Iris pigment epithelial cell (primary cell): ENCODE measurements around the gene ZCCHC18.
"Not testable (repeated sequence)": the region's sequence is repeated elsewhere in the genome, so short reads cannot be mapped to it uniquely, and the experiment has no call there.

ENCODE experiments used
- DNase-seq: peaks from one replicate; pipeline ENCODE4 v3.0.0-alpha.2; 2011; ENCODE audit warnings: low read depth

ZCCHC18 gene

DNA sequence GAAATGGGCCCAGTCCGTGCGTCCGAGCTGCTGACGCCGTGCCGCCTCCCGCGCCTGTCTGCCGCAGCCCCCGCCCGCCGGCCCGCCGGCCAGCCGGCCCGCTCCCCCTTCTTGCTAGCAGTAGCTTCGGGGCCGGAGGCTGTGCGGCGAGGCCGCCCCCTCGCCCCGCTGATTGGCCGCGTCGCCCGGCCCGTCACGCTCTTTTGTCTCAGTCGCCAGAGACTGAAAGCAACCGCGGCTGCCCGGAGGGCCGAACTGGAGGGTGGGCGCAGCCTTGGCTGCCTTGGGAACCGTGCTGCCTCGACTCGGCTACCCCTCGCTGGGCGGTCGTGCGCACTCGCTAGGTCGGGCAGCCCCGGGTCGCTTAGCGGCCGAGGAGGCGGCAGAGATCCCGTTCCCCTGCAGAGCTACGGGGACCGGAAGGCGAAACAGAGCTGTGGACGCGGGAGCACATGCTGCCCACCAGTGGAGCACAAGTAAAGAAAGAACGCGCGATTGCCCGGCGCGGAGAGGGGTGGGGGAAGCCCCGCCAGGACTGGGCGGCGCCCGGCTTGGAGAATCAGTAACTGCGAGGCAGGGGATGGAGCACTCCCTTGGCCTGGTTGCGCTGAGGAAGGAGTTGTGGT, at the start of gene ZCCHC18:
Gene ZCCHC18, plus strand, starts transcription at position 198 of the 626 bp plus-strand sequence. CDS start 1,589 bp downstream, outside the sequence.
- DNase-seq = peak; percentile 50

DNA sequence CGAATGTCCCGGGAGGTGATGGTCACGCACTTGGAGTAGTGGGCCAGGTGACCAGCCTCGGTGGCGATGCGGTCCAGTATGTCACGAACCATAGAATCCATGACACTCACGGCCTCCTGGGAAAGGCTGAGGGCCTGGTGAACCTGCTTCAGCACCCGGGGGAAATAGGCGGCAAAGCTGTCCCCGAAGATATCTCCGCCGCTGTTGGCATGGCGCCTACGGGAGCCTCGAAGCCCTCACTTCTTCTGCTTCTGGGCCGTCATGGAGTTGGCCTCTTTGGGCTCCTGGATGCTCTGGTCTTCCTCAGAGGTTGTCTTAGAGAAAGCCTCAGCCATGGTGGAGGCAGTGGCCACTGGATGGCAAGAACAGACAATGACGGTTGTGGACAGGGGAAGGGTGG, 49.7 kb upstream of the ZCCHC18 start:
- not testable (repeated sequence) for DNase-seq

DNA sequence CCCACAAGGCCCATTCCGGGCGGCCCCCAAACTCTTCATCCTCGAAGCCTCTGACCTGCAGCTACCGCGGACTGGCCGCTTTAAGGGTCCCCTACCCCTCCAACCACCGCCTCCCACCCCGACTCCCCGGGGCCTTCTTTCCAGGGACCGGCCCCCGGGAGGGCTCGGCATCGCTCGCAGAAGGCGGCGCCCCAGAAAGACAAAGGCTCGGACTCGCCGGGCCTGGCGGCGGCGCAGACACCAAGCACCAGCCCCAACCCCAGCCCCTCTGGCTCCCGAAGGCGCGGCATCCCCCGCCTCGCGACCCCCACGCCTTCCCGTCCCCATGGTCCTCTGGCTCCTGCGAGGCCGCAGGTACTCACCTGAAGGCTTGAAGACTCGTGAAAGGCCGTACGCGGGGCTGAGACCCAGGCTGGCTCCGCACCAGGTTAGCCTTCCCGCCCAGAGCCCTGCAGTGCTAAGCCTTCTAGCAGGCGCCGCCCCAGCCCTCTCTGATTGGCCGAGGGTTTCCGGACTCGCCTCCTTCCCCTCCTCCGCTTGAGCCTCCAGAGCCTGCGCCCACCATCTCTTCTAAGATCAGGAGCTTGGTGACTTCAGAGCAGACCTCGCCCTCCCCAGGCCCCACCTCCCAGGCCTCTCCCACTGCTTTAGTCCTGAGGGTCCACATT, 36.4 kb upstream of the ZCCHC18 start, which contains the start of gene TMSB15C:
Gene TMSB15C, minus strand, starts transcription at position 459 of the 668 bp plus-strand sequence.
- DNase-seq = not testable (repeated sequence)

DNA sequence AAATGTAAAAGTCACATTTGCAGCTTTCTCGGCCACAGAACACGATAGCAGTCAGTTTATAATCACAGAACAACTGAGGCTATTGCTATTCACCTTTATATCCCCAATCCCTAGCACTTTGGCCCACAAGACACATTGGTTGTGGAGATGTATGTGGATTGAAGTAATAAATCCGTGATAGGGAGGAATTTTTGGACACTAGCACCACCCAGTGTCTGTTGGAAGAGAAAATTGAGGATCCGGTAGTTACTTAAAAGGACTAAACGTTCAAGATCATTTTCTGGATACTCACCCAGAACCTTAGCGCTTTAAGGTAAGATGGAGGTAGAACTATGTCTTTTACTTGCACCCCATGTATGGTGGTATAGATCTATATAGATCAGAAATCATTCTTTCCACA, 34.5 kb upstream of the ZCCHC18 start:
- DNase-seq = not testable (repeated sequence)

DNA sequence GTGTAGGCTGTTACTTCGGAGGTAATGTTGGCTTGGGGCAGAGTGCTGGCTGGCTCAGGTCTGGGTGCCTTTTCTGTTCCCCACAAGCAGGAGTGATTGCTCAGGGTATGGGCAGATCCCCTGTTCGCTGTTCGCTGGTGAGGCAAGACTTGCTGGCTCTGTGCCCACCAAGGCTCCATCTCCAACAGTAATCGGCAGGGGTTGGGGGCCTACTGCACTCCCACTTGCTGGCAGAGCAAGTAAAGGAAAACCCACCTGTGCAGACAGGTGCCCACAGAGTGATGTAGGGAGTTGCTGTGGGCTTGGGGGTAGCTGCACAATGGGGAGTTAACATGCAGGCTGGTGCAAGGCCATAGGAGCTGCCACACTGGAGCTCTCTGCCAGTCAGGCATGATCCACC, 28.3 kb upstream of the ZCCHC18 start:
- no peak for DNase-seq

DNA sequence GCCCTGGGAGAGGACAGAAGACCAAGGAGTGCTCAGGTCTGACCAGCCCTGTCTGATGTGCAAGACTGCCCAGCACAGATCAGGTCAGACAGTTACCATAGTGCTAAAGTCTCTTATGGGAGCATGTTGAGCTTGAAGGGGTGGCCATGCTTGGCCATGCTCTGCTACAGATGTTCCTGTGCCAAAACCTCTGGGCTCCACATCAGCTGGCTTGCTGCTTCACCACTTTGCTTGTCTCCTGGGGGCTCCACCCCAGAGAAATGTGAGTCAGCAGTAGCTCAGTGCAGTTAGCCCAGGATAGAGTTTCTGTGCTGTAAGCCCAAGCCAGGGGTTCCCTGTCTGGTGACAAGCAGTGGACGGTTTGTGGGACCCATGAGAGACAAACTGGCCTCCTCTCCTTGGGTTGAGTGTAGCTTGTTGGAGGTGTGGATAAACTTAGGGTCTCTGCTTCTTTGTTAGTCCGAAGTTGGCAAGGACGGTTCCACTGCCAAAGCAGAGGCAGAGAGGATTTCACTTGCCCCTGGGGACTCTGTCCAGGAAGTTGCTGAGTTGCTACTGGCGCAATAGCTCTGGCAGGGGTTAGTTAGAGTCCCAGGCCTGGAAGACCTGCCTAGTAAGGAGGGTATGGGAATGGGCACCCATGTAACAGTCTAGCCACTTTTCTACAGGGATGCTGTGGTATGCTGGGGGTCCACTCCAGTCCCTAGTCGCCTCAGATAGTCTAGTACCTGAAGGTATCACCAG, 27.6 kb upstream of the ZCCHC18 start:
- no peak for DNase-seq

DNA sequence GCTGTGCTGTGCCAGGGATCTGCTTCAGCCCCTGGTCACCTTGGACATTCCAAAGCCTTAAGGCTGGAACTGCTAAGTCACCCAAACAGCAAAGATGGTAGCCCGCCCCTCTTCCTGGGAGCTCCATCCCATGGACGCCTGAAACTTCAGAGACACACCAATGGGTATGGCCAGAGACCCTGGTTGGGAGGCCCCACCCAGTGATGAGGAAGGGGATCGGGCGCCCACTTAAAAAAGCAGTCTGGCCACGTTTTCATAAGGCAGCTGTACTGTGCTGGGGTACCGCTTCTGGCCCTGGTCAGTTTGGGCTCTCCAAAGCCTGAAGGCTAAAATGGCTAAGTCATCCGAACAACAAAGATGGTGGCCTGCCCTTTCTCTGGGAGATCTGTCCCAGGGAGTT, 26.8 kb upstream of the ZCCHC18 start:
- no peak for DNase-seq

DNA sequence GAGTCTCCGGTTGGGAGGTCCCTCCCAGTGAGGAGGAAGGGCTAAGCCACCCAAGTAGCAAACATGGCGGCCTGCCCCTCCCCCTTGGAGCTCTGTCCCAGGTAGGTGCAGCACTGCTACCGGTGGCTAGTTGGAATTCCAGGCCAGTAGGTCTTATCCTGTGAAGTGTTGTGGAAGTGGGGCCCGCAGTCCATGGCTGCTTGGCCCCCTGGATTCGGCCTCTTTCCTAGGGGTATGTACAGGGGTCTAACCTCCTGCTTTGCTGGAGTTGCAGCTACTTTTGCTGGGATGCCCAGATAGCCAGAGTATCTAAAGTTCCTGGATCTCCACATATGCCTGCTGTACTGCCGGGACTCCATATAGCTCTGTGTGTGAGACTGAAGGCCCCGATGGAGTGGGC, 26.4 kb upstream of the ZCCHC18 start:
- DNase-seq = no peak

DNA sequence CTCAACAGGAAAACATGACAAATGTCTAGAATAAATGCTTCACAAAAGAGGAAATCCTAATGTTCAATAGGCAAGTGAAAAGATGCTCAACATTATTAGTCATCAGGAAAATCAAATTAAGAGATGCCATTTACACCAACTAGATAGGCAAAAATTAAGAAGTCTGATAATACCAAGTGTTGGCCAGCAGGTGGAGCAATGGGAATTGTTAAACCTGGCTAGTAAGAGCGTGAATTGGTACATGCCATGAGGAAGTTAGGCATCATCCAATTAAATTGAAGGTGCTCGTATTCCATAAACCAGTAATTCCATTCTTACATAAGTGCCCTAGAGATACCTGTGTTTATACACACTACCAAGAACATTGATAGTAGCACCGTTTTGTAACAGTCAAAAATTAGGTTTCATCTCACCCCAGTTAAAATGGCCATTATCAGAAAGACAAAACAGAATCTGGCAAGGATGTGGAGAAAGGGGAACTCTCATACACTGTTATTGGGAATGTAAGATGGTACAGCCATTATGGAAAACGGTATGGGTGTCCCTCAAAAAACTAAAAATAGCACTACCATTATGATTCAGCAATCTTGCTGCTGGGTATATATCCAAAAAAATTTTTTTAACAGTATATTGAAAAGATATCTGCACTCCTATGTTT, 14.0 kb upstream of the ZCCHC18 start:
- peak; percentile 81 for DNase-seq

DNA sequence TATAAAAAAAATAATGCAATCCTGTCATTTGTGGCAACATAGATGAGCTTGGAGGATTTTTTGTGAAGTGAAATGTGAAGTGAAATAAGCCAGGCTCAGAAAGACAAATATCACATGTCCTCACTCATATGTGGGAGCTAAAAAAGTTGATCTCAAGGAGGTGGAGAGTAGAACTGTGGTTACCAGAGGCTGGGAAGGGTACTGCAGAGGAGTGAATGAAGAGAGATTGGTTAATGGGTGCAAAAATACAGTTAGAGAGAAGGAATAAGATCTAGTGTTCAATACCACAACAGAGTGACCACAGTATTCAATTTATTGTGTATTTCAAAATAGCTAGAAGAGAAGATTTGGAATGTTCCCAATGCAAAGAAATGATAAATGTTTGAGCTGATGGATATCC, 13.4 kb upstream of the ZCCHC18 start:
- DNase-seq = no peak

DNA sequence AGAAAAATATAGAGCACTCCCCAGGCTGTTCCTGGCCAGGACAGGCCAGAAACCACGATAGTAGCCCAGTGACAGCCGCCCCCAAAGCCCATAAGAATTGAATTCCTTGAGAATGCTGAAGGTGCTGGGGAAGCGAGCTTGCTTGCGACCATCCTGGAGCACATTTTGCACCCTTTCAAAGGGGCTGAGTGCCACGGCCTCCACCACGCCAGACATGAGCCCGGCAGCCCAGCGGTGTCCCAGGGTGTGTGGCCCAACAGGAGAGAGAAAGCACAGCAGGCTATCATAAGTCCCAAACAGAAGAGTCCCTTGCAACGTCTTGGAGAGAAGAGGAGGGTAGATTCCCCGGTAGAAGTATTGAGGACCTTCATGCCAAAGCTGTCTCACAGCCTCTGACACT, 7.6 kb upstream of the ZCCHC18 start:
- no peak for DNase-seq

DNA sequence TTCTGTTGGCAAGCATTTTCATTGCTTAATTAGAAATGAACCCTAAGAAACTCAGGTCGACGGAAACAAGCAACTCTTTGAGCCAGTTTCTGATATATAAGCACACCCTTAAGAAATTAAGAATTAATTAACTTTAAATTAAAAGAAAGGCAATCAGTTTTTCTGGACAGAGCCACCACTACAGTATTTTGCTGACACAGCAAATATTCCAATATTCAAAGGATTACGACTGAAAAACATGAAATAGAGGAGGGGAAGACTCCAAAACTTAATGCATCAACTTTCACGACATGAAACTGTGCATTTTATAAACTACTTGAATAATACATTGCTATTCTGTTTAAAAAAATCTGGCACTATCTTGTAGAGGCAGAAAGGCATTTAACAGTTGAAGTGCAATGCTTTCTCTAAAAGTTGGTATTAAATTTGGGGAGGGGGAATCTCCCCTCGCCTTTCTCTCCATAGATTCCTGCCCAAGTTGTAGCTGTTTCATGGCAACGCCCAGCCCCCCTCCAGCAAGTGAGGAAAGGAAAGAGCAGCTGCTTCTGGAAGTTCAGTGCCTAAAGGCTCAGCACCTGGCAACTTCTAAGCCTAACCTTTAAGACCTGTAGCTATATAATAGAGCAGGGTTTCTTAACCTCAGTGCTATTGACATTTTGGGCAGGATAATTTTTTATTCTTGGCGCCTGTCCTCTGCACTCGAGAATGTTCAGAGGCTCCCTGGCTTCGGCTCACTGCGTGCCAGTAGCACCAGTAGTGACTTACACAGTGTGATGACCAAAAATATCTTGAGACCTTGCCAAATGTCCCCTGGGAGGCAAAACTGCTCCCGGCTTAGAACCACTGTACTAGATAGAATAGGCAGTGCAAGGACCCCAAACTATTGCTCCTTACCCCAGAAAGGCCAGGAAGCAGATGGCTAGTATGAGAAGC, 6.7 kb upstream of the ZCCHC18 start:
- DNase-seq = no peak

DNA sequence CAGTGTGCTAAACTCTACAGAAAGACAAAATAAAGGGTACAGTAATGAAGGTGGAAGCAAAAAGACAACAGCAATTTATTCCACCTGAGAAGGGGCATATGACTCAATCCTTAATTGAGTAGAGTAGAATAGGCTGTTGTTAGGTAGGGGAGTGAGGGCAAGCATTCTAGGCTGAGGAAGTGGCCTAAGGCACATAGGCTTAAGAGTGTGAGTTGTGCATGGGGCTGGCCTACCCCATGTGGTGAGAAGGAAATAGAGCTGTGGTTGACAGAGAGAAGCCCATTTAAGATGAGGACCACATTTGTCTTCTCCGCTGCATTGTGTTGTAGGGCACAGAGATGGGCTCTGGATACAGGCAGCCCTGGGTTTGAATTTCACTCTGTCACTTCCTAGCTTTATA, 3.4 kb upstream of the ZCCHC18 start:
- DNase-seq = no peak

DNA sequence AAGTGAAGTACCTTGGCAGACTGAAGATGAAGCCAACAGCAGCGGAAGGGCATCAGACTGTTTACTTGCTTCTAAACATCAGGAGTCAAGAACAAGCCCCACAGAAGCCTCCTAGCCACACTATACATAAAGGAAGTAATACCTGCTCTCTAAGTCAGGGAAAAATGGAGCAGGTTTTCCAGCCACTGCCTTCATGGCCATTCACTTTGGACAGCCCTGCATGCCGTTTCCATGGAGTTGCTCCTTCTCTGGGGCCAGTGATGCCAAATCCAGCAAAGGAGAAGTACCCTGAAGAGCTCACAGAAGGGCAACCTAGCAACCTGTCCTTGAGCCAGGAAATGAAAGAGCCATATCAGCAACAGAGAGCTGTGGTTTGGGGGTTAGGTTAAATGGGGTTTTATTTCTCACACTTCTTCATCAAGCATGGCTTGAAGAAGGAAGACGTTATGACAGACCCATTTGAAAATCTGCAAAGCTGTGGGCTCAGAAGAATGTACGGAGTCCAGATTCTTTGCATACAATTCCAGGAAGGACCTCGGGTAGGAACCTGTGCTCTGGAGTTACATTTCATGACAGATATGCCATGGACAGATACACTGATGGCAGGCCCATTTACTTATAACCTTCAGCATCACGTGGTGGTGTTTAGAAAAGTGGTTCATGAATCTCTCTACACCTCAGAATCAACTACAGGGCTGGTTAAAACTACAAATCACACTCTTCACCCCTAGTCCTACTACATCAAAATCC, 1.7 kb upstream of the ZCCHC18 start:
- DNase-seq = not testable (repeated sequence)

DNA sequence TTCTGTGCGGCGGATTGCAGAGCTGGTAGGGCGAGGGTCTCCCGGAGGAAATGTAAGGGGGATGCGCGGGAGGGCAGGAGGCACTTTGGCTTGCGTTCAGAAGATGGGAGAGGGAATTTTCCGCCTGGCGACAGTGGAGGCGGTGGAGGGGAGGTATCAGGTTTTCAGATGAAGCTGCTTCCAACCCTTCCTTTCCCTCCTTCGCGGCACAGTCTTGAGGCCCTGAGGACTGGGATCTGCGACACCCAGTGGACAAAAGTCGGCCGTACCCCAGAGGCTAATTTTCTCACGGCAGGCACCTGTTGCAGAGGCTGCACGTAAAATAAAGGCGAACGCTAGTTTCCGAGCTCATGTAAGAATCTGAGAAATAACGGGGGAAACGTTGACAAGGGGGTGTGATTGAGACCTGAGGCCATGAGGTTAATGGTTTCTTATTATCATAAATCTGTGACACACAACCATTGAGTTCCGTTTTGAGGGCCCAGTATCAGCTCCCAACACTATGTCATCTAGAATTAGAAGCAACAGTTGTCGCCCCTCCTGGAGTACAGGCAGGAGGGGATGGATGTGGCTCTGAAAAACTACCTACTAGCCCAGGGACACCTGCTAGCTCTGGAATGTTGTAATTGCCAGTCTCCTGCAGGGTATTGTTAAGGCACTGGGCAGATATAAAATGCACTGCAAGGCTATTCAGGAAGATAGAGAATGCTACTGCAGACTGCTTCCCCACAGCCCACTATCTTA, 1.1 kb downstream of the ZCCHC18 start:
- peak; percentile 39 for DNase-seq

DNA sequence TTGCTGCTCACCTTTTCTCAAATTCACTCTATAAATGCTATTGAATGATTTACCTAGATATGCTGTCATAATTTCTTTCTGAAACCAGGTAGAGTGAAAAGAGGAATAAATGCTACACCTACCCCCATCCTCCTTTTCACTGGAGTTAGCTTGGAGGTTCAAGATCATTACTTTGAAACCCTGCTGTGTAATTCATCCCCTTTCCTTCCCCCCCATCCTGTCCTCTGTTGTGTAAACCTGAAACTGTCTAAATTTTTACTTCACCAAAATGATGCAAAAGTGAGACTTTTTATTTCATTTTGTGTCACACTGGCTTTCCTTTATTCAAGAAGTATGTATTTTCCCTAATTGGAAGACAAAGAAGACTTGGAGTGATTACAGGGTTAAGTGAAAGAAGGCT, 5.4 kb downstream of the ZCCHC18 start:
- no peak for DNase-seq

DNA sequence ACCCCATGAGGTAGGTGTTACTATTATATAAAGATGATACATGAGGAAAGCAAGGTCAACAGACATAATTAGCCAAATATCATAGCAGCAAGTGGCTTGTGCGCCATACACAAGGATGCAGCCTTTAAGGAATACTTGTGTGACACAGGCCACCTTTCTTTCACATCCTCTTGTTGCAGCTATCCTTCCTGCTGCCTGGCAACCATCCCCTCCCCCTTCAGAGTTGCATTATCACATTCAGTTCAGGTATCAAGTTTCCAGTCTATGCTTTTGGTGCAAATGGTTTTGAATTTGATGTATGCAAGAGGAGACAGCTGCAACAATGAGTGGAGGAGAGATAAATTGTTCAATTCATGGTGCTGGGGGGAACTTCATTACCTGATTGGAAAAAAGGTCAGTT, 6.4 kb downstream of the ZCCHC18 start:
- peak; percentile 11 for DNase-seq

DNA sequence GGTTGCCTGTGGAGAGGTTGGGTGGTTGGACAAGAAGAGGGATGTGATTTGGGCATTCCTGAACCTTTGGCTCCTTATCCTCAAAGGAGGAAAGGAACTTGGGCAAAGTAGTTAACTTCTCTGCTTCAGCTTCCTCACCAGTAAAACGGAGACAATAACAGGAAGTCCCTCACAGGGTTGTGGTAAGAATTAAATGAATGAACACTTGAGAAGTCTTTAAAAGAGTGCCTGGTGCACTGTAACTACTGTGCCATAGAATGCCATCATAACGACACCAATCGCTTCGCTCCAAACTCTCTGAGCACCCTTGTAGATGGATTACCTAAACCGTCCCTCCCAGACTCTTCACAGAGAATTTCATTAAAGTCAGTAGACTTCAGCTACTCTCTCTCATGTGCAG, 10.5 kb downstream of the ZCCHC18 start:
- no peak for DNase-seq

DNA sequence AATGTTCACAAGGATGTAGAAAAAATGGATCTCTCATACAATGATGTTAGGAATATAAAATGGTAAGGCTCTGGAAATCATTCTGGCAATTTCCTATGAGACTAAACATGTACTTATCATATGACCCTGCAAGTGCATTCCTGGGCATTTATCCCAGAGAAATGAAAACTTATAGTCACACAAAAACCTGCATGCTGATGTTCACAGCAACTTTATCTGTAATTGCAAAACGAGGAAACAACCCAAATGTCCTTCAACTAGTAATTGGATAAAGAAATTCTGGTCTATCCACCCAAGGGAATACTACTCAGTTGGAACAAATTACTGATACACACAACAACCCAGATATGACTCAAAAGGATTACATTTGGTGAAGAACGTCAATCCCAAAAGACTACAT, 14.5 kb downstream of the ZCCHC18 start:
- no peak for DNase-seq

DNA sequence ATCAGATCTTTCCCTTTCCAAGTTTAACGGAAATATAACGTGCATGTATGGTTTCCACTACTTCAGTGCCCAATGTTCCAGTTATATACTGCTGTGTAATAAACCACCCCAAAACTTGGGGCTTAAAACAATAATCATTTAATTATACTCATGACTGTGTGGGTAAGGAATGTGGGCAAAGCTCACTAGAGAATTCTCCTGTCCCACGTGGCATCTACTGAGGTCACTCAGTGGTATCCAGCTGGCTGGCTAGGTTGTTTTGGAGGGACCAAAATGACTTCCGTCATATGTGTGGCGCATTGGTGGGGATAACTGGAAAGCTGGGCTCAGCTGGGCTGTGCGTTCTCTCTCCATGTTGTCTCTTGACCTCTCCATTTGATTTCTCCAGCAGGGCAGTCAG, 18.5 kb downstream of the ZCCHC18 start:
- no peak for DNase-seq
